ENCODE results near the gene TIMELESS. TPM values are rescaled to one million over a fixed set of nuclear protein-coding genes. Genes with fewer than 3 reads are reported as not detected.
A peak's percentile ranks its signal among the peaks of the same experiment; 100 is the strongest.
"Not testable (repeated sequence)": the region's sequence is repeated elsewhere in the genome, so short reads cannot be mapped to it uniquely, and the experiment has no call there.

TIMELESS gene
- total RNA-seq, 3 donors from 2014 or later = 4.5 to 7.2 (median 6.7) TPM

DNA sequence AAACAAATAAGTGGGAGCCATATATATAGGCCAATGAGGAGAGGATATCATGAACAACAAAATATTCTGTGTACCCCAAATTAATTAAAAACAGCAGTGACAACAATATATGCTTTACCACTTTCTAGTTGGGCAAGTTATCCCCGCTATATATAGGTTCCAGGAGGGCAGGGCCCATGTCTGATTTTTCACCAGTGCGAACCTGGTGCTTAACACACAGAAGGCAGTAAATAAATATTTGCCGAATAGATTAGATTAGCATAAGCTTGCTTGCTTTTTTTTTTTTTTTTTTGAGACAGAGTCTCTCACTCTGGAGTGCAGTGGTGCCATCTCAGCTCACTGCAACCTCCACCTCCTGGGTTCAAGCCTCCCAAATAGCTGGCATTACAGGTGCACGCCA is 8.6 kb upstream of the TIMELESS start:
- no peaks in the 10 kb centered on the region for H3K9me3 ChIP-seq
- no peaks in the 10 kb centered on the region for H3K36me3 ChIP-seq
- intact Hi-C loops (cut with DNase I; ENCODE audit: low total_unique reads) = no loop called here
- H3K4me3 ChIP-seq = no peak overlapping the region
- DNase-seq (ENCODE audit: low spot score in 2 of 2) = no peak
- H3K27me3 ChIP-seq = no peaks in the 10 kb centered on the region
- H3K4me1 ChIP-seq = no peaks in the 10 kb centered on the region
- TF ChIP-seq POLR2A (IDR thresholded peaks at IDR 0.05) (no peak), POLR2AphosphoS5 (IDR thresholded peaks at IDR 0.05) (no peak)
- TF ChIP-seq, protein P1, sequence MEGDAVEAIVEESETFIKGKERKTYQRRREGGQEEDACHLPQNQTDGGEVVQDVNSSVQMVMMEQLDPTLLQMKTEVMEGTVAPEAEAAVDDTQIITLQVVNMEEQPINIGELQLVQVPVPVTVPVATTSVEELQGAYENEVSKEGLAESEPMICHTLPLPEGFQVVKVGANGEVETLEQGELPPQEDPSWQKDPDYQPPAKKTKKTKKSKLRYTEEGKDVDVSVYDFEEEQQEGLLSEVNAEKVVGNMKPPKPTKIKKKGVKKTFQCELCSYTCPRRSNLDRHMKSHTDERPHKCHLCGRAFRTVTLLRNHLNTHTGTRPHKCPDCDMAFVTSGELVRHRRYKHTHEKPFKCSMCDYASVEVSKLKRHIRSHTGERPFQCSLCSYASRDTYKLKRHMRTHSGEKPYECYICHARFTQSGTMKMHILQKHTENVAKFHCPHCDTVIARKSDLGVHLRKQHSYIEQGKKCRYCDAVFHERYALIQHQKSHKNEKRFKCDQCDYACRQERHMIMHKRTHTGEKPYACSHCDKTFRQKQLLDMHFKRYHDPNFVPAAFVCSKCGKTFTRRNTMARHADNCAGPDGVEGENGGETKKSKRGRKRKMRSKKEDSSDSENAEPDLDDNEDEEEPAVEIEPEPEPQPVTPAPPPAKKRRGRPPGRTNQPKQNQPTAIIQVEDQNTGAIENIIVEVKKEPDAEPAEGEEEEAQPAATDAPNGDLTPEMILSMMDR (IDR thresholded peaks at IDR 0.05) = no peak
- no peak overlapping the region for H3K27ac ChIP-seq

DNA sequence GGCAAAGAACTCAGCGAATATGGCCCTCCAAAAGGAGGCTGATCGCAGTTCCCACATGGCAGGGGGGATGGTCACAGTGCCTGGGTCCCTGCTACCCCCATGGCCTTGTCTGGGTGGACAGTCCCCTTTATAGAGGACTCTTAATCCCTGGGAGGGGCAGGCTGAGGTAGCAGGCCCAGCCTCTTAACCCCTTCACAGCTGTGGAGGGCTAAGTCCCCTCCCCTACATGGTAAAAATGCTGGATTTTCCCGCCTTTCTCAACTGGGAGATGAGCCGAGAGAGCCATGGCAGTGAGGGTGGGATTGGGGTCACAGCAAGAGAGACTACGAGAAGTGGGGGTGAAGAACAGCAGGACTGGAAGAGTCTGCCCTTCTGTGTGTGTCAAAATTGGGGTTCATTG is 5.3 kb upstream of the TIMELESS start, which contains the start of gene MIP:
Gene MIP, minus strand, starts transcription at position 101 of the 400 bp plus-strand sequence. Its CDS starts 44 bp downstream, at position 57.
- no peak for DNase-seq (ENCODE audit: low spot score in 2 of 2)
- intact Hi-C loops (cut with DNase I; ENCODE audit: low total_unique reads) = no loop called here
- TF ChIP-seq POLR2A (IDR thresholded peaks at IDR 0.05) (no peak), POLR2AphosphoS5 (IDR thresholded peaks at IDR 0.05) (no peak)
- TF ChIP-seq, protein P1 (IDR thresholded peaks at IDR 0.05) = no peak

DNA sequence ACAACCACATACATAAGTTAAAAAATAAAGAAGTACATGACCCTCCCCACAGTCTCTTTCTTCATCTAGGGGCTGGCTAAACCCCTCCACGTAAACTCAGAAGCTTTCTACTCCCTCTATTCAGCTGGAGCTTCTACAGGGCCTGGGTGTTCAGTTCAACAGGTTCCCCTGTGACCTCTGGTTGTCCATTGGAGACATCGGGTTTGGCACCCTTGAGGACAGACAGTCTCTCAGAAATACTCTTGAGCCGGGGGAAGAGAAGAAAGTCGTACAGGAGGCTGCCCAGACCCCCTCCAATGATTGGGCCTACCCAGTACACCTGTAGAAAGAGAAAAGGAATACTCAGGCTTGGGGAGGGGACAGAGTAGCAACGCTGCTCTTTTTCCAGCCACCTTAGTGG is 1.9 kb upstream of the TIMELESS start:
- H3K27me3 ChIP-seq = no peaks in the 10 kb centered on the region
- no peaks in the 10 kb centered on the region for H3K4me1 ChIP-seq
- no peaks in the 10 kb centered on the region for H3K9me3 ChIP-seq
- DNase-seq (ENCODE audit: low spot score in 2 of 2) = no peak
- intact Hi-C loops (cut with DNase I; ENCODE audit: low total_unique reads) = no loop called here
- no peak overlapping the region for H3K27ac ChIP-seq
- no peaks in the 10 kb centered on the region for H3K36me3 ChIP-seq
- H3K4me3 ChIP-seq = no peak overlapping the region
- TF ChIP-seq POLR2AphosphoS5 (IDR thresholded peaks at IDR 0.05) (no peak), POLR2A (IDR thresholded peaks at IDR 0.05) (no peak)
- TF ChIP-seq, protein P1 (IDR thresholded peaks at IDR 0.05) = no peak

More for the DNA sequence above, 5.3 kb upstream of the TIMELESS start, which contains the start of gene MIP:
- no peak within 1 kb of the TSS for H3K27ac ChIP-seq
- no peaks in the 10 kb centered on the region for H3K9me3 ChIP-seq
- H3K4me3 ChIP-seq = no peak within 1 kb of the TSS
- H3K36me3 ChIP-seq = no peaks in the 10 kb centered on the region
- no peaks in the 10 kb centered on the region for H3K27me3 ChIP-seq
- no peaks in the 10 kb centered on the region for H3K4me1 ChIP-seq

DNA sequence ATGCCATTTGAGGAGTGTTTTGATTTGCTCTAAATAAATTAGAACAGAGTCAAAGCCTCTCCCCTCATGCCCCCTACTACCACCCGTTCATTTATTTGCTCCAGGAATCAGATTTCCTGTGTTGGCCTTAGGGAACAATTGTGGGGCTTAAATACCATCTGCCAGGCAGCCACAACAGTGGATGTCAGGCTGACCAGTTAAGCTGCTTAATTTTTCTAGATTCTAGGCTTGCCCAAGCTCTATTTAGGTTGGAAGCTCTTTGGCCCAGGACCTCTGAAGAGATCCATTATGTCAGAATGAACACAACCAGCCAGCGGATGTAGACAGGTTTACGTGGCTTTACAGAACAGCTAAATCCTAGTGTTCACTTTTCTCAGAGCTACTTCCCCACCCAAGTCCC is 1.0 kb upstream of the TIMELESS start:
- Histone ChIP-seq H3K27ac (no peak overlapping the region), H3K9me3 (no peaks in the 10 kb centered on the region), H3K4me1 (no peaks in the 10 kb centered on the region), H3K4me3 (no peak overlapping the region), H3K27me3 (no peaks in the 10 kb centered on the region), H3K36me3 (no peaks in the 10 kb centered on the region)
- intact Hi-C loops (cut with DNase I; ENCODE audit: low total_unique reads) = no loop called here
- no peak for DNase-seq (ENCODE audit: low spot score in 2 of 2)
- TF ChIP-seq POLR2A (IDR thresholded peaks at IDR 0.05) = no peak
- TF ChIP-seq, protein P1 (IDR thresholded peaks at IDR 0.05) = no peak
- TF ChIP-seq POLR2AphosphoS5 (IDR thresholded peaks at IDR 0.05) = no peak

DNA sequence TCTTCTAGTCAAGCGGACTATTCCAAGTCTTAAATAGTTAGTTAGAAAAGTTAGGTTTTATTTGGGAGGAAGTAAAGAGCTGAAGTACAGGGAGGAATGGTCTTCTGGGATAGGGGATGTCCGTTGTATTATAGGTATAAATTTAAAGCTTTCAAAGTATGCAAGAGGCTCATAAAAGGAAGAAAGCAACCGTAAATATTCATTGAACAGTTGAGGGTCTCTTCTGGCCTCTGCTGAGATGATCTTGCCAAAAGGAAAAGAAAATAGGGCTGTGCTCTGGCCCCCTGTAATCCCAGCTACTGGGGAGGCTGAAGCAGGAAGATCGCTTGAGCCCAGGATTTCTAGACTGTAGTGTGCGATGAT is 377 bp upstream of the TIMELESS start:
- no peaks in the 10 kb centered on the region for H3K9me3 ChIP-seq
- no peaks in the 10 kb centered on the region for H3K27me3 ChIP-seq
- peak overlapping the region; percentile 57 to 86 (median 65) for H3K4me3 ChIP-seq
- no peaks in the 10 kb centered on the region for H3K4me1 ChIP-seq
- no peak for DNase-seq (ENCODE audit: low spot score in 2 of 2)
- no peaks in the 10 kb centered on the region for H3K36me3 ChIP-seq
- intact Hi-C loops (cut with DNase I; ENCODE audit: low total_unique reads) = no loop called here
- peak overlapping the region; percentile 90 to 92 for H3K27ac ChIP-seq
- no peak for TF ChIP-seq POLR2AphosphoS5 (IDR thresholded peaks at IDR 0.05)
- TF ChIP-seq POLR2A (IDR thresholded peaks at IDR 0.05) = no peak
- TF ChIP-seq, protein P1 (IDR thresholded peaks at IDR 0.05) = no peak

DNA sequence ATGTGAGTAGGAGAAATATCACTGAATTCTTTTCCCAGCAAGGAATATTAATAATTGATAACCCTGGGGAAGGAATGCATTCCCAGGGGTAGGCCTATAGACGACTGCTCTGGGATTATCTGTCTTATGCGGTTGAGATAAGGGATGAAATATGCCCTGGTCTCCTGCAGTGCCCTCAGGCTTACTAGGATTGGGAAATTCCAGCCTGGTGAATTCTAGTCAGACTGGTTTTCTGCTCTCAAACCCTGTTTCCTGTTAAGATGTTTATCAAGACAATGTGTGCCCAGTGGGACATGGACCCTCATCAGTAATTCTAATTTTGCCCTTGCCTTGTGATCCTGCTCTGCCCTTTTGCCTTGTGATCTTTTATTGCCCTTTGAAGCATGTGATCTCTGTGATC is 6.0 kb downstream of the TIMELESS start:
- H3K27ac ChIP-seq; DNase-seq (ENCODE audit: low spot score in 2 of 2); H3K36me3 ChIP-seq; H3K9me3 ChIP-seq; H3K4me3 ChIP-seq; H3K27me3 ChIP-seq; H3K4me1 ChIP-seq; intact Hi-C loops (cut with DNase I; ENCODE audit: low total_unique reads): not testable (repeated sequence)
